Activated naive CD8-positive, alpha-beta T cell treated with anti-CD3 and anti-CD28 coated beads for 36 hours (primary cell): ENCODE measurements around the gene KCTD13. TPM values are rescaled to one million over a fixed set of nuclear protein-coding genes. Genes with fewer than 3 reads are reported as not detected.
"Not testable (repeated sequence)": the region's sequence is repeated elsewhere in the genome, so short reads cannot be mapped to it uniquely, and the experiment has no call there.

Experiments used
- DNase-seq: peaks from one replicate; pipeline ENCODE4 v3.0.0; 2021
- H3K27ac Mint-ChIP-seq: one replicate; pipeline ENCODE4 v1.8.0; 2022; ENCODE audit warnings: mild to moderate bottlenecking, moderate library complexity, mixed read lengths
- H3K27me3 Mint-ChIP-seq: one replicate; pipeline ENCODE4 v1.8.0; 2022; ENCODE audit warnings: mild to moderate bottlenecking, mixed read lengths
- H3K36me3 Mint-ChIP-seq: one replicate; pipeline ENCODE4 v1.8.0; 2021; ENCODE audit warnings: mild to moderate bottlenecking, mixed read lengths
- H3K4me1 Mint-ChIP-seq: one replicate; pipeline ENCODE4 v1.8.0; 2021; ENCODE audit warnings: mixed read lengths
- H3K4me3 Mint-ChIP-seq: one replicate; pipeline ENCODE4 v1.8.0; 2022; ENCODE audit warnings: mild to moderate bottlenecking, moderate library complexity, mixed read lengths
- H3K9me3 Mint-ChIP-seq: one replicate; pipeline ENCODE4 v1.8.0; 2022; ENCODE audit warnings: mixed read lengths
- total RNA-seq, 2 experiments: library from RNA; stranded (reverse); gene quantifications; one replicate each; pipeline ENCODE4 v1.2.3, GENCODE V29; 2021

Gene KCTD13
- total RNA-seq, 2 experiments from 2014 or later, result 27.2 to 30.3 TPM

GRCh38 chr16:29891525-29892457 lies 34.2 kb downstream of the KCTD13 start:
- Mint-ChIP-seq H3K4me1 (no peaks in the 10 kb centered on the region), H3K36me3 (no peaks in the 10 kb centered on the region), H3K27me3 (peaks cover 11% of the 10 kb centered on the region), H3K27ac (no peak overlapping the region), H3K9me3 (no peaks in the 10 kb centered on the region), H3K4me3 (no peak overlapping the region)
- no peak for DNase-seq

GRCh38 chr16:29889372-29889771 lies 36.7 kb downstream of the KCTD13 start:
- DNase-seq, H3K9me3 Mint-ChIP-seq, H3K36me3 Mint-ChIP-seq, H3K27ac Mint-ChIP-seq, H3K4me3 Mint-ChIP-seq, H3K4me1 Mint-ChIP-seq, H3K27me3 Mint-ChIP-seq: not testable (repeated sequence)

- H3K27me3 Mint-ChIP-seq, result peaks cover 12% of the 10 kb centered on the region
- H3K4me3 Mint-ChIP-seq, result no peak overlapping the region
- no peaks in the 10 kb centered on the region for H3K9me3 Mint-ChIP-seq
Observed at GRCh38 chr16:29883987-29884386, 42.0 kb downstream of the KCTD13 start.

GRCh38 chr16:29881050-29881449 lies 45.0 kb downstream of the KCTD13 start:
- no peaks in the 10 kb centered on the region for H3K36me3 Mint-ChIP-seq

More at GRCh38 chr16:29883987-29884386, 42.0 kb downstream of the KCTD13 start:
- Mint-ChIP-seq H3K36me3 (no peaks in the 10 kb centered on the region), H3K4me1 (no peaks in the 10 kb centered on the region), H3K27ac (no peak overlapping the region)
- no peak for DNase-seq

GRCh38 chr16:29878172-29878571 lies 47.9 kb downstream of the KCTD13 start:
- peaks cover 5% of the 10 kb centered on the region for H3K4me1 Mint-ChIP-seq
- no peak for DNase-seq
- H3K9me3 Mint-ChIP-seq, result no peaks in the 10 kb centered on the region
- peaks cover 42% of the 10 kb centered on the region for H3K27me3 Mint-ChIP-seq
- H3K4me3 Mint-ChIP-seq, result no peak overlapping the region
- H3K36me3 Mint-ChIP-seq, result no peaks in the 10 kb centered on the region
- no peak overlapping the region for H3K27ac Mint-ChIP-seq

More at GRCh38 chr16:29881050-29881449, 45.0 kb downstream of the KCTD13 start:
- H3K9me3 Mint-ChIP-seq, result no peaks in the 10 kb centered on the region
- H3K4me3 Mint-ChIP-seq, result no peak overlapping the region
- no peak for DNase-seq
- H3K27me3 Mint-ChIP-seq, result peaks cover 38% of the 10 kb centered on the region
- H3K27ac Mint-ChIP-seq, result no peak overlapping the region
- peaks cover 5% of the 10 kb centered on the region for H3K4me1 Mint-ChIP-seq

GRCh38 chr16:29877266-29877961 lies 48.6 kb downstream of the KCTD13 start:
- Mint-ChIP-seq H3K36me3 (no peaks in the 10 kb centered on the region), H3K27ac (no peak overlapping the region), H3K4me3 (peak overlapping the region; percentile 25), H3K27me3 (peaks cover 37% of the 10 kb centered on the region), H3K9me3 (no peaks in the 10 kb centered on the region), H3K4me1 (peaks cover 5% of the 10 kb centered on the region)
- peak; percentile 59 for DNase-seq

GRCh38 chr16:29876594-29877249 lies 49.3 kb downstream of the KCTD13 start:
- no peaks in the 10 kb centered on the region for H3K36me3 Mint-ChIP-seq
- H3K4me1 Mint-ChIP-seq, result peaks cover 5% of the 10 kb centered on the region
- H3K27ac Mint-ChIP-seq, result no peak overlapping the region
- peak; percentile 39 for DNase-seq
- H3K4me3 Mint-ChIP-seq, result peak overlapping the region; percentile 61
- H3K27me3 Mint-ChIP-seq, result peaks cover 37% of the 10 kb centered on the region
- H3K9me3 Mint-ChIP-seq, result no peaks in the 10 kb centered on the region

- Mint-ChIP-seq H3K36me3 (no peaks in the 10 kb centered on the region), H3K4me1 (peaks cover 5% of the 10 kb centered on the region), H3K27ac (no peak overlapping the region), H3K27me3 (peaks cover 37% of the 10 kb centered on the region), H3K9me3 (no peaks in the 10 kb centered on the region), H3K4me3 (peak overlapping the region; percentile 61)
- DNase-seq, result no peak
Observed at GRCh38 chr16:29876217-29876593, 49.8 kb downstream of the KCTD13 start.

- no peak for DNase-seq
- Mint-ChIP-seq H3K4me3 (no peak overlapping the region), H3K36me3 (no peaks in the 10 kb centered on the region), H3K9me3 (no peaks in the 10 kb centered on the region), H3K27ac (no peak overlapping the region), H3K27me3 (peaks cover 37% of the 10 kb centered on the region), H3K4me1 (peaks cover 5% of the 10 kb centered on the region)
Observed at GRCh38 chr16:29875206-29875605, 50.8 kb downstream of the KCTD13 start.

GRCh38 chr16:29873319-29873718 lies 52.7 kb downstream of the KCTD13 start:
- DNase-seq, result no peak
- no peaks in the 10 kb centered on the region for H3K9me3 Mint-ChIP-seq
- peaks cover 28% of the 10 kb centered on the region for H3K27me3 Mint-ChIP-seq

GRCh38 chr16:29871822-29872546 lies 54.0 kb downstream of the KCTD13 start:
- H3K4me3 Mint-ChIP-seq, result no peak overlapping the region
- no peaks in the 10 kb centered on the region for H3K4me1 Mint-ChIP-seq
- H3K9me3 Mint-ChIP-seq, result no peaks in the 10 kb centered on the region
- DNase-seq, result no peak
- H3K36me3 Mint-ChIP-seq, result no peaks in the 10 kb centered on the region
- peaks cover 14% of the 10 kb centered on the region for H3K27me3 Mint-ChIP-seq
- no peak overlapping the region for H3K27ac Mint-ChIP-seq

More at GRCh38 chr16:29873319-29873718, 52.7 kb downstream of the KCTD13 start:
- no peaks in the 10 kb centered on the region for H3K36me3 Mint-ChIP-seq
- H3K27ac Mint-ChIP-seq, result no peak overlapping the region
- H3K4me1 Mint-ChIP-seq, result peaks cover 5% of the 10 kb centered on the region
- no peak overlapping the region for H3K4me3 Mint-ChIP-seq

- H3K36me3 Mint-ChIP-seq, H3K27me3 Mint-ChIP-seq, H3K27ac Mint-ChIP-seq, H3K9me3 Mint-ChIP-seq, DNase-seq, H3K4me1 Mint-ChIP-seq, H3K4me3 Mint-ChIP-seq: not testable (repeated sequence)
Observed at GRCh38 chr16:29869067-29869466, 57.0 kb downstream of the KCTD13 start.

- DNase-seq, result no peak
- H3K4me1 Mint-ChIP-seq, result peaks cover under 1% of the 10 kb centered on the region
- H3K27me3 Mint-ChIP-seq, result no peaks in the 10 kb centered on the region
- no peak overlapping the region for H3K4me3 Mint-ChIP-seq
- no peaks in the 10 kb centered on the region for H3K9me3 Mint-ChIP-seq
- no peak overlapping the region for H3K27ac Mint-ChIP-seq
- no peaks in the 10 kb centered on the region for H3K36me3 Mint-ChIP-seq
Observed at GRCh38 chr16:29868396-29869009, 57.5 kb downstream of the KCTD13 start.

- H3K9me3 Mint-ChIP-seq, result no peaks in the 10 kb centered on the region
- no peak overlapping the region for H3K4me3 Mint-ChIP-seq
- H3K27ac Mint-ChIP-seq, result no peak overlapping the region
- peaks cover 13% of the 10 kb centered on the region for H3K4me1 Mint-ChIP-seq
- H3K36me3 Mint-ChIP-seq, result peaks cover 15% of the 10 kb centered on the region
- no peaks in the 10 kb centered on the region for H3K27me3 Mint-ChIP-seq
- DNase-seq, result no peak
Observed at GRCh38 chr16:29864205-29864604, 61.8 kb downstream of the KCTD13 start.
